GM19372 (cell line): ENCODE results near the gene KRT23.
"Not testable (repeated sequence)": the region's sequence is repeated elsewhere in the genome, so short reads cannot be mapped to it uniquely, and the experiment has no call there.

Experiments
- ATAC-seq: cut with Tn5 transposase; IDR thresholded peaks from one replicate; pipeline ENCODE4 v1.9.1; 2021; ENCODE audit warnings: mild to moderate bottlenecking, low read depth, moderate library complexity; ENCODE audit not compliant: unreplicated experiment

The KRT23 gene

GRCh38 chr17:40951011-40951622, 13.7 kb upstream of the KRT23 start:
- no peak for ATAC-seq

GRCh38 chr17:40950176-40950575, 12.7 kb upstream of the KRT23 start:
- ATAC-seq, result no peak

GRCh38 chr17:40949418-40949817, 12.0 kb upstream of the KRT23 start:
- ATAC-seq, result no peak

- no peak for ATAC-seq
Measured at GRCh38 chr17:40947929-40948328, 10.5 kb upstream of the KRT23 start.

- no peak for ATAC-seq
Measured at GRCh38 chr17:40945414-40945813, 8.0 kb upstream of the KRT23 start.

- no peak for ATAC-seq
Measured at GRCh38 chr17:40944531-40944930, 7.1 kb upstream of the KRT23 start.

- ATAC-seq, result no peak
Measured at GRCh38 chr17:40942553-40942952, 5.1 kb upstream of the KRT23 start.

- no peak for ATAC-seq
Measured at GRCh38 chr17:40940266-40940665, 2.8 kb upstream of the KRT23 start.

- ATAC-seq, result no peak
Measured at GRCh38 chr17:40938981-40939380, 1.5 kb upstream of the KRT23 start.

- no peak for ATAC-seq
Measured at GRCh38 chr17:40936976-40937375, 470 bp downstream of the KRT23 start.

- ATAC-seq, result no peak
Measured at GRCh38 chr17:40936437-40936971, 942 bp downstream of the KRT23 start.

- no peak for ATAC-seq
Measured at GRCh38 chr17:40935624-40936023, 1.8 kb downstream of the KRT23 start.

- ATAC-seq, result no peak
Measured at GRCh38 chr17:40932608-40933007, 4.8 kb downstream of the KRT23 start.

- no peak for ATAC-seq
Measured at GRCh38 chr17:40931311-40931710, 6.1 kb downstream of the KRT23 start.

GRCh38 chr17:40926341-40926740, 11.1 kb downstream of the KRT23 start:
- no peak for ATAC-seq

GRCh38 chr17:40922239-40922638, 15.2 kb downstream of the KRT23 start:
- ATAC-seq, result no peak

- ATAC-seq, result no peak
Measured at GRCh38 chr17:40921026-40921425, 16.4 kb downstream of the KRT23 start.

GRCh38 chr17:40917116-40917515, 20.3 kb downstream of the KRT23 start:
- ATAC-seq, result not testable (repeated sequence)

GRCh38 chr17:40916366-40916765, 21.1 kb downstream of the KRT23 start:
- no peak for ATAC-seq

GRCh38 chr17:40915721-40916256, 21.7 kb downstream of the KRT23 start:
- ATAC-seq, result no peak

- no peak for ATAC-seq
Measured at GRCh38 chr17:40915199-40915661, 22.2 kb downstream of the KRT23 start.
